Measurements from ENCODE around the gene AKR1A1. TPM values are rescaled to one million over a fixed set of nuclear protein-coding genes. Genes with fewer than 3 reads are reported as not detected.
A peak's percentile ranks its signal among the peaks of the same experiment; 100 is the strongest.
"Not testable (repeated sequence)": the region's sequence is repeated elsewhere in the genome, so short reads cannot be mapped to it uniquely, and the experiment has no call there.

The AKR1A1 gene
- total and polyA plus RNA-seq, 2 of the 8 experiments (the other 6 are each of a cell fraction or from before 2014, with no cell fraction given) = 344 to 435 TPM

DNA sequence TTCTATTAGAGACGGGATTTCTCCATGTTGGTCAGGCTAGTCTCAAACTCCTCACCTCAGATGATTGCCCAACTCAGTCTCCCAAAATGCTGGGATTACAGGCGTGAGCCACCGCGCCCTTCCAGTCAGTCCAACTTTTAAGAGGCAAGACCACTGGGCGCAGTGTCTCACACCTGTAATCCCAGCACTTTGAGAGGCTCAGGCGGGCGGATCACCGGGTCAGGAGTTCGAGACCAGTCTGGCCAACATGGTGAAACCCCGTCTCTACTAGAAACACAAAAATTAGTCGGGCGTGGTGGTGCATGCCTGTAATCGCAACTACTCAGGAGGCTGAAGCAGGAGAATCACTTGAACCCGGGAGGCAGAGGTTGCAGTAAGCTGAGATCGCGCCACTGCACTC is 30.9 kb upstream of the AKR1A1 start:
- WGBS, 2 experiments (ENCODE audit: extremely low coverage in 1 of 2, insufficient coverage in 1 of 2, insufficient read length in 1 of 2, insufficient replicate concordance in 2 of 2, low coverage in 1 of 2, low lambda C conversion rate in 2 of 2, missing lambda C conversion rate in 1 of 2) = 84% methylated on average over 14 of the region's 16 CpGs; no CpG with 5 or more reads in 1 of the 2 experiments
- Histone ChIP-seq H3K4me2 (ENCODE audit: insufficient read depth in 1 of 2, low read depth in 2 of 2, low read length in 2 of 2) (peak overlapping the region; percentile 44 to 90), H3K36me3 (ENCODE audit: control insufficient read depth in 2 of 4, insufficient read depth in 4 of 4, low read length in 3 of 4) (peaks cover 17 to 49% (median 34%) of the 10 kb centered on the region in 4 experiments), H4K20me1 (replicated peaks in 1 of 2; ENCODE audit: control insufficient read depth in 1 of 2, insufficient read depth in 2 of 2, low read length in 2 of 2) (peaks cover 20 to 29% of the 10 kb centered on the region in 2 experiments), H3K79me2 (ENCODE audit: control insufficient read depth in 1 of 2, insufficient read depth in 2 of 2, low read length in 2 of 2) (peaks cover 30 to 61% of the 10 kb centered on the region in 2 experiments), H3K4me1 (replicated peaks in 1 of 4; ENCODE audit: control insufficient read depth in 3 of 4, insufficient read depth in 4 of 4, low read length in 3 of 4) (peaks cover 2 to 12% (median 3%) of the 10 kb centered on the region in 4 experiments; a peak in 4 of 7 replicates), H3K4me3 (ENCODE audit: extremely low read depth in 1 of 4, insufficient read depth in 2 of 4, low read depth in 3 of 4, low read length in 4 of 4) (peak overlapping the region in 2 of 4 experiments; percentile 25 to 100; a peak in 4 of 8 replicates)
- H4K91ac ChIP-seq (replicated peaks; ENCODE audit: insufficient read length, low read length); FAIRE-seq; DNase-seq (ENCODE audit: low read depth in 1 of 2, low spot score in 2 of 2); H4K5ac ChIP-seq (ENCODE audit: insufficient read length, low read depth, low read length); H4K8ac ChIP-seq (ENCODE audit: extremely low read depth, insufficient read depth, low read length); H3K9ac ChIP-seq (replicated peaks in 1 of 4; ENCODE audit: extremely low read depth in 1 of 4, low read depth in 3 of 4, low read length in 3 of 4); H3K23ac ChIP-seq (ENCODE audit: insufficient read length); H2AFZ ChIP-seq (ENCODE audit: low read length); H3K4ac ChIP-seq (replicated peaks; ENCODE audit: insufficient read length, low read depth, low read length); H2BK5ac ChIP-seq (ENCODE audit: low read depth, low read length); H2BK12ac ChIP-seq (ENCODE audit: low read depth, low read length); H3K18ac ChIP-seq (ENCODE audit: extremely low read depth, low read length); H3K27ac ChIP-seq (ENCODE audit: low read depth, low read length); H2BK120ac ChIP-seq (replicated peaks; ENCODE audit: low read depth, low read length); H3K56ac ChIP-seq (replicated peaks; ENCODE audit: insufficient read length, low read depth, low read length); H3K79me1 ChIP-seq (ENCODE audit: low read depth, low read length); H2BK15ac ChIP-seq (ENCODE audit: low read length); H3K14ac ChIP-seq (ENCODE audit: insufficient read length); H2BK20ac ChIP-seq (ENCODE audit: low read length); H2AK5ac ChIP-seq (ENCODE audit: low read depth, low read length); H3K27me3 ChIP-seq (replicated peaks in 1 of 4; ENCODE audit: control insufficient read depth in 3 of 4, extremely low read depth in 1 of 4, insufficient read depth in 3 of 4, low read length in 3 of 4); H3K9me3 ChIP-seq (ENCODE audit: insufficient read depth in 2 of 2, low read depth in 1 of 2, low read length in 1 of 2); H3K23me2 ChIP-seq (ENCODE audit: low read depth, low read length): not testable (repeated sequence)
- POLR2A ChIA-PET (ENCODE audit: partially characterized antibody) = interaction anchor here (0.7 to 13.3 kb wide), 11 partner anchors 14 to 179 kb away, joined by 3 to 741 read pairs (median 8); partner anchors contain the start of genes AKR1A1, CCDC163, MMACHC and MUTYH
- CTCF ChIA-PET (ENCODE audit: partially characterized antibody) = interaction anchor here (0.6 to 5.4 kb wide), 2 partner anchors 50 to 162 kb away, joined by 3 to 53 read pairs; no protein-coding TSS in a partner anchor
